GM12873 (cell line): ENCODE results near the gene TVP23C.

ENCODE experiments used
- TF ChIP-seq, protein P1 (sequence below): IDR thresholded peaks from 2 replicates; pipeline ENCODE4 v1.5.1; 2012; ENCODE audit warnings: low read depth, mild to moderate bottlenecking, moderate library complexity, low read length, control low read depth; ENCODE audit not compliant: insufficient read depth; ENCODE audit errors: missing control alignments

Gene TVP23C

DNA sequence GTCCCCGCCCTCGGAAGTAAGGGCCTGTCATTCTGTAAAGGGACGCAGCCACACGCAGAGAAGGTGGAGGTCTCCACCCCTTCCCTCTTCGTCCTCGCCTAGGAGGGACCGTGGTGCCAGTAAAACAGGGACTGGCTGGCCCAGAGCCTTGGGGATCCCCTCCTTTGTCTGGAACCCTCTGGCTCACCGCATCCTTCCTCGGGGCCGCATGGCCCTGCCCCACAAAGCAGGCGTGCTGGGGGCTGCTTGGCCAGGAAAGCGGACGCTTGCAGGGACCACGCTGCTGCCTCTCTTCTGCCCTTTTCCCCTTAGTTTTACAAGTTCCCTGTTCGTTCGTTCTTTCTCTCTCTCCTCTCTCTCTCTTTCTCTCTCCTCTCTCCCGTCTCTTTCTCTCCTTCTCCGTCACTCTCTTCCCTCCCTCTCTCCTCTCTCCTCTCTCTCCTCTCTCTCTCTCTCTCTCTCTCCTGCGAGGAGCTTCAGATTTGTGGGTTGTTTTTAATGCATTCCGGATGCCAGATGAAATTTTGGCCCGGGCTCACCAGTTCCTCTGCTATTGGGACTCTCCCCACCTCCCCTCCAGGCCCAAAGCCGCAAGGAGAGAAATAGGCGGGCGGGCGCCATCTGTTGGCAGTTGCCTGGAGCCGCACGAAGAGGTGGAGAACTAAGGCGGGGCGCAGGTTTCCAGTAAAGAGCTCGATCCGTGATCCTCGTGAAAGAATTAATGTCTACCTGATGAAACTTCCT is 60.7 kb downstream of the TVP23C start:
- TF ChIP-seq, protein P1, sequence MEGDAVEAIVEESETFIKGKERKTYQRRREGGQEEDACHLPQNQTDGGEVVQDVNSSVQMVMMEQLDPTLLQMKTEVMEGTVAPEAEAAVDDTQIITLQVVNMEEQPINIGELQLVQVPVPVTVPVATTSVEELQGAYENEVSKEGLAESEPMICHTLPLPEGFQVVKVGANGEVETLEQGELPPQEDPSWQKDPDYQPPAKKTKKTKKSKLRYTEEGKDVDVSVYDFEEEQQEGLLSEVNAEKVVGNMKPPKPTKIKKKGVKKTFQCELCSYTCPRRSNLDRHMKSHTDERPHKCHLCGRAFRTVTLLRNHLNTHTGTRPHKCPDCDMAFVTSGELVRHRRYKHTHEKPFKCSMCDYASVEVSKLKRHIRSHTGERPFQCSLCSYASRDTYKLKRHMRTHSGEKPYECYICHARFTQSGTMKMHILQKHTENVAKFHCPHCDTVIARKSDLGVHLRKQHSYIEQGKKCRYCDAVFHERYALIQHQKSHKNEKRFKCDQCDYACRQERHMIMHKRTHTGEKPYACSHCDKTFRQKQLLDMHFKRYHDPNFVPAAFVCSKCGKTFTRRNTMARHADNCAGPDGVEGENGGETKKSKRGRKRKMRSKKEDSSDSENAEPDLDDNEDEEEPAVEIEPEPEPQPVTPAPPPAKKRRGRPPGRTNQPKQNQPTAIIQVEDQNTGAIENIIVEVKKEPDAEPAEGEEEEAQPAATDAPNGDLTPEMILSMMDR = peak; percentile 79

DNA sequence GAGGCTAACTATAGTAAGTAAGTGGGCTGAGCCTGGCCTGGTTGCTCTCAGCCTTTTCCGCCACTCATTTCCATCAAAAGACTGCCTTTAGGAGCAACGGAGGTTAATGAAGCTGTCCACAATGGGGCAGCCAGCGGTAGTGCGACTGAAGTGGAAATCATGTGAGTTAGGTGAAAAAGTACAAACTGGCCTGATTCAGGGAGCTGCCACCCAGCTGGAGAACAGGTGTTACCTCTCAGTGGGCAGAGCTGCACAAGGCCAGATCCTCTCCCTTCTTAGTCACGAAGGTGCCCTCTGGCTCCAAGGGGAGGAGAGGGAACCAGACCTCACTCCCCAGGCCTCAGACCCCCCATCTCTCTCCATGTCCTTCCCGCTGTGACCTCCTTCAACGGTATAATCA is 61.5 kb downstream of the TVP23C start:
- TF ChIP-seq, protein P1 = no peak

- TF ChIP-seq, protein P1 = no peak
These were observed 62.0 kb downstream of the TVP23C start for GRCh38 chr17:15501282-15501681.

DNA sequence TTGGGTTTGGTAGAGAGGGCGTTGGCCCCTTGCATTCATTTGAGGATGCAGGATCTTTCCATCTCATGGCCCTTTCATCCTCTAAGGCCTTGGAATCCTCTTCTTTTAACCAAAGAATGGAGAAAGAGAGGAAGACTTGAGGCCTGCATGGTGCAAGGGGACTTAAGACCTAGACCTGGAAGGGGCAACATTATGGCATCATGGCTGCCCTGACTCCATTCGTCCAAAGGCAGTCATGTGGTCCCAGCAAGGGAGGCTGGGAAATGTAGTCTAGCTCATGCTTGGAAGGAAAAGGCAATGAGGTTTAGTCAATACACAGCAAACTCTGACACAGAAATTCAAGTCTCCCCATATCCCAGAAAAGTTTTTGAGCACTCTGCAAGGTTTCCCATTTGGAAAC is 65.2 kb downstream of the TVP23C start:
- TF ChIP-seq, protein P1 = no peak

- TF ChIP-seq, protein P1 = no peak
These were observed 66.3 kb downstream of the TVP23C start for GRCh38 chr17:15496735-15497670.

GRCh38 chr17:15494821-15495220 is 68.5 kb downstream of the TVP23C start:
- TF ChIP-seq, protein P1 = no peak

GRCh38 chr17:15493693-15494035 is 69.6 kb downstream of the TVP23C start:
- TF ChIP-seq, protein P1 = no peak
